Ecto neural progenitor cell (in vitro differentiated cells): ENCODE measurements around the gene CRYGB.
"Not testable (repeated sequence)": the region's sequence is repeated elsewhere in the genome, so short reads cannot be mapped to it uniquely, and the experiment has no call there.

Experiments used
- DNase-seq: peaks from one replicate; pipeline ENCODE4 v3.0.0-alpha.2; 2018; ENCODE audit warnings: low spot score

The CRYGB gene

GRCh38 chr2:208112969-208113368 lies 33.0 kb downstream of the CRYGB start:
- no peak for DNase-seq

GRCh38 chr2:208112273-208112745 lies 33.6 kb downstream of the CRYGB start:
- not testable (repeated sequence) for DNase-seq

- DNase-seq = no peak
Measured at GRCh38 chr2:208103616-208104015, 42.3 kb downstream of the CRYGB start.

- no peak for DNase-seq
Measured at GRCh38 chr2:208101716-208102631, 44.0 kb downstream of the CRYGB start.

GRCh38 chr2:208099682-208100470 lies 46.1 kb downstream of the CRYGB start:
- DNase-seq = no peak

GRCh38 chr2:208098701-208099100 lies 47.3 kb downstream of the CRYGB start:
- not testable (repeated sequence) for DNase-seq

GRCh38 chr2:208098267-208098666 lies 47.7 kb downstream of the CRYGB start:
- DNase-seq = no peak

GRCh38 chr2:208097801-208098200 lies 48.2 kb downstream of the CRYGB start:
- no peak for DNase-seq

GRCh38 chr2:208097313-208097712 lies 48.6 kb downstream of the CRYGB start:
- no peak for DNase-seq

- DNase-seq = no peak
Measured at GRCh38 chr2:208096080-208096479, 49.9 kb downstream of the CRYGB start.

GRCh38 chr2:208093128-208093527 lies 52.8 kb downstream of the CRYGB start:
- no peak for DNase-seq
